NT2/D1 (cell line): ENCODE measurements around the gene MAMSTR.

ENCODE experiments used
- YY1 ChIP-seq: IDR thresholded peaks from 2 replicates; pipeline ENCODE4 v1.6.1; 2011; ENCODE audit not compliant: insufficient read length, insufficient read depth
- ZNF274 ChIP-seq: IDR thresholded peaks from 2 replicates; pipeline ENCODE4 v1.6.1; 2011; ENCODE audit warnings: mild to moderate bottlenecking, low read depth, low read length

DNA sequence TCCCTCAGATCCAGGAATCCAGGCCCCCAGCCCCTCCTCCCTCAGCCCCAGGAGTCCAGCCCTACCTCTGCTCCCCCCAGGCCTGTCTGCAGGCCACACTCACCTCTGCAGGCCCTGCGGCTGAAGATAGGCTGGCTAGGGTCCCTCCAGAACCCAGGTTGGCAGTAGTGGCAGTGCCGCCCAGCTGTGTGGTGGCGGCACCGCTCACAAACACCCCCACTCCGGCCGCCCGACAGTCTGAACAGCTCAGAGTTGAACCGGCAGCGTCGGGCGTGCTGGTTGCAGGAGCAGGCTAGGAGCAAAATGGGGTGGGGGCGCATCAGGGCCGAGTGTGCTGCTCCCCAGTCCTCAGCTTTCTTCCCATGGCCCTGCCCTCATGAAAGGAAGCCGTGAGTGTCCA, 55.0 kb downstream of the MAMSTR start:
- TF ChIP-seq ZNF274 (no peak), YY1 (no peak)
